ENCODE measurements around the gene PCDH9.

GRCh38 chr13:66879988-66880387 is 350.1 kb downstream of the PCDH9 start:
- no peak for TF ChIP-seq CTCF (IDR thresholded peaks at IDR 0.05 in 8 of 11, conservative IDR thresholded peaks at IDR 0.05 in 3 of 11)
- no peak for TF ChIP-seq POLR2AphosphoS5 (IDR thresholded peaks at IDR 0.05)
- no peak for TF ChIP-seq POLR2A (IDR thresholded peaks at IDR 0.05)
